ENCODE data around the gene NKAIN2.
"Not testable (repeated sequence)": the region's sequence is repeated elsewhere in the genome, so short reads cannot be mapped to it uniquely, and the experiment has no call there.

The NKAIN2 gene

GRCh38 chr6:124463271-124463670, 659.6 kb downstream of the NKAIN2 start:
- DNase-seq: no peak

GRCh38 chr6:124464600-124464999, 660.9 kb downstream of the NKAIN2 start:
- DNase-seq: not testable (repeated sequence)

GRCh38 chr6:124466949-124467348, 663.3 kb downstream of the NKAIN2 start:
- DNase-seq: no peak

GRCh38 chr6:124467366-124467765, 663.7 kb downstream of the NKAIN2 start:
- no peak for DNase-seq

- no peak for DNase-seq
Measured at GRCh38 chr6:124470803-124471202, 667.1 kb downstream of the NKAIN2 start.

- no peak for DNase-seq
Measured at GRCh38 chr6:124475176-124475575, 671.5 kb downstream of the NKAIN2 start.

- DNase-seq: no peak
Measured at GRCh38 chr6:124478906-124479305, 675.2 kb downstream of the NKAIN2 start.

GRCh38 chr6:124479991-124480430, 676.3 kb downstream of the NKAIN2 start:
- no peak for DNase-seq

DNA sequence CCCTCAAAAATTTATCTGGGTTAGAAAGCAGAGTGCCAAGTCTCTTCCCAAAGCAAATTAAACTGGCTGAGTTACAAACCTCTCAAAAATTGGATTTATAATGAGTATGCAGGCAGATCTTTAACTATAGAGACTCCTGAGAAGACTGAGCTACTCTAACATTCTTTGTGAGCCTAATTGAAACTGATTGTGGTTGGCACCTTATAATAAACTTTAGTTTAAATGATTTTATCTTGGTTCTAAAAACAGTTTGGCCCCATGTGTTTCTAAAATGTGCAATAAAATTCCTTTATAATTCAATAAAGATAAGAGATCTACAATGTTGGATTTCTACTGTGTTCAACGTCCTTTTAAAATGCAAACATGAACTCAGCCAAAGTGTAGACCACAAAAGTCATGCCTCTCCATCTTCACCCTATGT, 678.4 kb downstream of the NKAIN2 start:
- no peak for DNase-seq

GRCh38 chr6:124487623-124488431, 684.2 kb downstream of the NKAIN2 start:
- DNase-seq: no peak

DNA sequence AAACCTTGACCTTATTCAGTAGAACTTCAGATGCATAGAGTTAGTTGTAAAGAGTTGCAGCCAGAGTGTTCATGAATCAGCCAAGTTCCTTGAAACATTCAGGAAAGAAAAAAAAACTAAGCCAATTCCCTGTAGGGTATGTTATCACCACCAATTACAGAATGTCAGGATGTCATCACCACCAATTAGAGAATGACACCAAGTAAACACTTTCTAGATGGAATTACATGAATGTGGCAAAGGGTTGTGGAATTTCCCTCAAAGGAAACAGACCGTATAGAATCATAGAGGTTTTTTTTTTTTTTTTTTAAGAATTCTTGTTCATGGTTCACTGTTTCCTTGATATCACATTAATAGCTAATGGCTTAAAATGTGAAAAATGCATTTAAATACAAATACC, 686.5 kb downstream of the NKAIN2 start:
- no peak for DNase-seq

DNA sequence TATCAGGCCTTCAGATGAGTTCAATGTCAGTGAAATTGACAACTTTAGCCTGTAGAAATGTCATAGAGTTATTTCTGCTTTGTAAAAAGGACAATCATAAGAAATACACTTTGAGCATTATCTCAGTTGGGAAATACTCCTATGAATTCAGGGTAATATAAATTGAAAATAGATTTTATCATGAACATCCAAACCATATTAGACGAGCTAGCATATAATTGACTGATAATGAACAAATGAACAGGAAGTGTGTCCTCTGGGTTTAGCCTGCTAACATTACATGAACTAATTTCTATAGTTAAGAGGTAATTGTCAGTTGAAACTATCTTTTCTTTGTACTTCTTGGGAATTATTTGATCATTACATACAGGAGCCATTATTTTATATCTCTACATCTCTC, 689.6 kb downstream of the NKAIN2 start:
- DNase-seq: no peak

- no peak for DNase-seq
Measured at GRCh38 chr6:124494956-124495664, 691.4 kb downstream of the NKAIN2 start.

- DNase-seq: no peak
Measured at GRCh38 chr6:124495665-124496190, 692.1 kb downstream of the NKAIN2 start.

GRCh38 chr6:124496334-124496733, 692.7 kb downstream of the NKAIN2 start:
- no peak for DNase-seq

DNA sequence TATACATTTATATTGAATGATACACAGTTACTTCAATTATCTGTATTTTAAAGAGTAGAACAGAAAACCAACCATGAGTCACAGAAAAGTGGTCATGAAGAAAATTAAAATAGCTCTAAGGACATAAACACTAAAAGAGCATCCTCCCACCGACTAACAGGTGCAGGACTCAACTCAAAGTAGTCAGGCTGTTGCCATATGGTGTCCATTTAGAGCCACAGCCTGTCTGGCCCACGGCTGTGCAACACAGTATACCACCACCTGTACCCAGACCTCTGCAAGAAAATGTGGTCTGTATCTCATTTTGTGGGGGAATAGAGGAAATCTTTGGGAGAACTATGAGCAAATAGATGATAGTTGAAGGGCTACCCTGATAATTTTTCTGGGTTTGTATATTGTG, 708.8 kb downstream of the NKAIN2 start:
- DNase-seq: no peak

- no peak for DNase-seq
Measured at GRCh38 chr6:124517339-124517738, 713.7 kb downstream of the NKAIN2 start.

DNA sequence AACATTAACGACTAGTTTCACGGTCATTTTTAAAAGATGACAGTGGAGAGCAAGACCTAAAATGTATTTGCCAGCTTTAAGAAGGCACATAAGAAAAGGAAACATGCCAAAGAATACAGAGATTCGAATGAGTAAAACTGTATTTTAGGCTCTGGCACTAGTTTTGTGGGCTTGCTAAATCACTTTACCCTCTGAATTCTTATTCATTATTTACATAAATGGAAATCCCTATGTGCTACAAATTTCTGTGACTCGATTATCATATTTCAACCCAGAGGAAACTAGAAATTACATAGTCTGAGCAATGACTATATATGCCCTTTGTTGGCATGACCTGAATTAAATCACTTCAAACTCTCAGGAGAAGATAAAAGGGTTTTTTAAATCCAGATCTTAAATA, 716.8 kb downstream of the NKAIN2 start:
- DNase-seq: no peak

- DNase-seq: no peak
Measured at GRCh38 chr6:124522335-124522734, 718.7 kb downstream of the NKAIN2 start.

DNA sequence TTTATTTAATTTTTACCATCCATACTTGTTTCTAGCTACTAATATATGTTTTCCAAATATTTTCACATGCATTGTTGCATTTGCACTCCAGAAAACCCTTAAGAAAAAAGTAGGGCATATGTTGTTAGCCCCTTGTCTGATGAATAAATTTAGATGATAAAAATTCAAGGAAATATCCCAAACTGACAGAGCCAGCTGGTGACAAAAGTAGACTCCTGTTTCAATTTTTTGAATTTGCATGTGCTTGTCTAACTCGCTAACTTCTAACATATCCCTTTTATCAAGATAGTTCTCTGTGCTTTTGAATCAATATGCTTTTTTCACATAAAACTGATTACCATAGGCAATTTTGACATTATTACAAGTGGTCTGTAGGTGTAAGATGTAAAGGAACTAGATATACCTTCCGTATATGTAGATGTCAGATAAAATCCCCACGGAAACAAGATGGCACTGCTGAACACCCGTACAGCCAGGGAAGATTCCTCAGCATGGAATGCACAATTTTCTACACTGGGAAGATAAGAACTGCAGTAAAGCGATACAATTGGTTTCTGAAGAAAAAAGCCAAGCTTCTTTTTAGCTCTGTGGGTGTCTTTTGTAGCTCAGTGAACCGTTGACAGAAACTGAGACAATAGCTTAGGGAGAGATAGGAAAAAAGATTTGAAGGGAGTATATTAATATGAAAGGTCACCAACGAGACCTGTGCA, 721.0 kb downstream of the NKAIN2 start:
- no peak for DNase-seq

- DNase-seq: no peak
Measured at GRCh38 chr6:124530926-124531325, 727.3 kb downstream of the NKAIN2 start.

- DNase-seq: no peak
Measured at GRCh38 chr6:124535299-124535698, 731.6 kb downstream of the NKAIN2 start.

DNA sequence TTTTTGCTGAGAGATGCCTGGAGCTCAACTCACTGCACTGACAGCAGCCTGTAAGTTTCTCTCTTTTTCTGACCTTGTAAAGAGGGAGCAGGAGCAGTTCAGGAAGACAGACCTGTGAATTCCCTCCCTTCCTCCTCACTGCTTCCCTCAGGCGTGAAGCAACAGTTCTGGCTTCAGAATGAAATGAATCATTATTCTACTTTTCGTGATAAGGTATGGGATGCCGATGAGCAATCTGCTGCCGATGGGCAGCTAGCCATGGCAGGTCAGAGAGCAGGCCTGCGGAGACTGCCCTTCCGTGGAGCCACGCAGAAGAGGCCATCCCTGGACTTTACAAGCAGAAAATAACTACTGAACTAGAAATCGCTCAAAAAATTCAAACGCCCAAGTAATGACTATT, 732.1 kb downstream of the NKAIN2 start:
- no peak for DNase-seq

Measured in CD4-positive, alpha-beta T cell treated with Interleukin-12 subunit alpha and Interleukin-12 subunit beta, for 1 hour (primary cell).